Endodermal cell (in vitro differentiated cells): ENCODE results near the gene DAB1. TPM values are rescaled to one million over a fixed set of nuclear protein-coding genes. Genes with fewer than 3 reads are reported as not detected.

Source experiments
- DNase-seq: peaks from one replicate; pipeline ENCODE4 v3.0.0-alpha.2; 2017
- H3K27ac ChIP-seq: 2 replicates; pipeline ENCODE4 v1.5.1; 2013; ENCODE audit warnings: mild to moderate bottlenecking, low read depth, low read length, moderate library complexity
- H3K27me3 ChIP-seq: 2 replicates; pipeline ENCODE4 v1.6.1; 2013; ENCODE audit warnings: mild to moderate bottlenecking, low read length, moderate library complexity; ENCODE audit not compliant: insufficient read depth, control insufficient read depth, poor library complexity, severe bottlenecking
- H3K36me3 ChIP-seq: 2 replicates; pipeline ENCODE4 v1.7.0; 2013; ENCODE audit warnings: mild to moderate bottlenecking, low read length, moderate library complexity; ENCODE audit not compliant: control insufficient read depth, insufficient read depth
- H3K4me1 ChIP-seq: one replicate; pipeline ENCODE4 v1.7.0; 2013; ENCODE audit warnings: low read length; ENCODE audit not compliant: control insufficient read depth, insufficient read depth
- H3K4me3 ChIP-seq: 2 replicates; pipeline ENCODE4 v1.5.1; 2013; ENCODE audit warnings: mild to moderate bottlenecking, low read length, moderate library complexity
- H3K9ac ChIP-seq: 2 replicates; pipeline ENCODE4 v1.6.1; 2013; ENCODE audit warnings: mild to moderate bottlenecking, low read length, moderate library complexity; ENCODE audit not compliant: poor library complexity, severe bottlenecking; ENCODE audit errors: extremely low read depth
- H3K9me3 ChIP-seq: 2 replicates; pipeline ENCODE4 v1.6.1; 2013; ENCODE audit warnings: mild to moderate bottlenecking, low read length, moderate library complexity; ENCODE audit not compliant: control insufficient read depth
- H3K27ac Mint-ChIP-seq: 2 replicates; pipeline ENCODE4 v1.8.0; 2020; ENCODE audit warnings: mixed read lengths
- H3K27me3 Mint-ChIP-seq: 2 replicates; pipeline ENCODE4 v1.8.0; 2021; ENCODE audit warnings: mild to moderate bottlenecking, mixed read lengths; ENCODE audit not compliant: insufficient read depth
- H3K36me3 Mint-ChIP-seq: 2 replicates; pipeline ENCODE4 v1.8.0; 2020; ENCODE audit warnings: low read depth, mixed read lengths
- H3K4me1 Mint-ChIP-seq: 2 replicates; pipeline ENCODE4 v1.8.0; 2020; ENCODE audit warnings: mixed read lengths
- H3K4me3 Mint-ChIP-seq: 2 replicates; pipeline ENCODE4 v1.8.0; 2020; ENCODE audit warnings: mild to moderate bottlenecking, moderate library complexity, mixed read lengths
- H3K9me3 Mint-ChIP-seq: 2 replicates; pipeline ENCODE4 v1.8.0; 2020; ENCODE audit warnings: mild to moderate bottlenecking, mixed read lengths
- CTCF ChIP-seq: fragments of 200-600 bp; sonication (generic); conservative IDR thresholded peaks from 2 replicates; pipeline ENCODE4 v1.5.0; 2021; ENCODE audit warnings: antibody characterized with exemption, mild to moderate bottlenecking
- WGBS, 2 experiments: methylation state at CpG; one replicate each; pipeline versions ENCODE4 v1.1.5 to v1.1.7; 2013; ENCODE audit warnings: missing lambda C conversion rate in 2 of 2, mixed read lengths in 1 of 2; ENCODE audit not compliant: insufficient coverage in 1 of 2, insufficient read length in 1 of 2; 5-methylcytosine and 5-hydroxymethylcytosine counted together
- total RNA-seq, 2 donors: library from RNA; stranded (reverse); fragmentation: NEBNext Ultra II Directional in 1 of 2; extraction: Animal tissue kit (Norgen Biotek cat#: 25700) in 1 of 2; gene quantifications; 2 replicates in 1 of 2; 3 replicates in 1 of 2; pipeline ENCODE4 v1.2.1, GENCODE V29; 2021

The DAB1 gene
- total RNA-seq, 2 donors from 2014 or later, result 32.0 to 36.2 TPM

- Histone ChIP-seq H3K27ac (no peak overlapping the region), H3K9ac (no peak overlapping the region), H3K4me3 (no peak overlapping the region), H3K27me3 (peaks cover 24% of the 10 kb centered on the region), H3K9me3 (peaks cover 3% of the 10 kb centered on the region), H3K36me3 (no peaks in the 10 kb centered on the region), H3K4me1 (no peaks in the 10 kb centered on the region)
- peaks cover 21% of the 10 kb centered on the region for H3K4me1 Mint-ChIP-seq
- 94 to 95% methylated on average over 3 of the region's 3 CpGs for WGBS, 2 experiments
- peaks cover 28% of the 10 kb centered on the region for H3K27me3 Mint-ChIP-seq
- H3K4me3 Mint-ChIP-seq, result no peak overlapping the region
- no peak for DNase-seq
- no peaks in the 10 kb centered on the region for H3K9me3 Mint-ChIP-seq
- no peak overlapping the region for H3K27ac Mint-ChIP-seq
- no peak for TF ChIP-seq CTCF
- H3K36me3 Mint-ChIP-seq, result peaks cover 11% of the 10 kb centered on the region
These were observed 363.4 kb downstream of the DAB1 start for GRCh38 chr1:57060451-57060850.

GRCh38 chr1:57058652-57059501 is 365.0 kb downstream of the DAB1 start:
- no peak overlapping the region for H3K4me3 ChIP-seq
- H3K4me1 ChIP-seq, result no peaks in the 10 kb centered on the region
- H3K27me3 Mint-ChIP-seq, result peaks cover 16% of the 10 kb centered on the region
- no peaks in the 10 kb centered on the region for H3K9me3 Mint-ChIP-seq
- no peak overlapping the region for H3K9ac ChIP-seq
- H3K27ac Mint-ChIP-seq, result no peak overlapping the region
- WGBS, 2 experiments, result 93 to 96% methylated on average over 5 to 6 of the region's 6 CpGs
- peaks cover 16% of the 10 kb centered on the region for H3K36me3 Mint-ChIP-seq
- H3K4me1 Mint-ChIP-seq, result peaks cover 21% of the 10 kb centered on the region
- H3K4me3 Mint-ChIP-seq, result no peak overlapping the region
- peaks cover 9% of the 10 kb centered on the region for H3K27me3 ChIP-seq
- TF ChIP-seq CTCF, result no peak
- DNase-seq, result no peak
- no peaks in the 10 kb centered on the region for H3K36me3 ChIP-seq
- no peak overlapping the region for H3K27ac ChIP-seq
- no peaks in the 10 kb centered on the region for H3K9me3 ChIP-seq

- peak; percentile 45 for DNase-seq
- no peak overlapping the region for H3K27ac Mint-ChIP-seq
- H3K9me3 Mint-ChIP-seq, result no peaks in the 10 kb centered on the region
- Histone ChIP-seq H3K9ac (no peak overlapping the region), H3K9me3 (no peaks in the 10 kb centered on the region), H3K27me3 (no peaks in the 10 kb centered on the region), H3K36me3 (no peaks in the 10 kb centered on the region), H3K27ac (no peak overlapping the region), H3K4me3 (no peak overlapping the region), H3K4me1 (no peaks in the 10 kb centered on the region)
- H3K4me1 Mint-ChIP-seq, result peaks cover 22% of the 10 kb centered on the region
- no peaks in the 10 kb centered on the region for H3K27me3 Mint-ChIP-seq
- H3K4me3 Mint-ChIP-seq, result no peak overlapping the region
- WGBS, 2 experiments, result 68 to 72% methylated on average over 7 to 9 of the region's 9 CpGs
- TF ChIP-seq CTCF, result no peak
- H3K36me3 Mint-ChIP-seq, result no peaks in the 10 kb centered on the region
These were observed 375.0 kb downstream of the DAB1 start for GRCh38 chr1:57048856-57049255.
